ENCODE measurements around the gene SPECC1.

The SPECC1 gene

GRCh38 chr17:20125724-20126123, 116.6 kb downstream of the SPECC1 start:
- no peak for TF ChIP-seq MYC (IDR thresholded peaks at IDR 0.05; ENCODE audit: low read depth, low read length)
- TF ChIP-seq CTCF (IDR thresholded peaks at IDR 0.05; ENCODE audit: low read depth, low read length), result no peak
- TF ChIP-seq POLR2A (IDR thresholded peaks at IDR 0.05; ENCODE audit: extremely low read depth, insufficient read length), result no peak
- no peak for TF ChIP-seq MAX (IDR thresholded peaks at IDR 0.05; ENCODE audit: low read depth, low read length)

GRCh38 chr17:20127360-20128035, 118.3 kb downstream of the SPECC1 start:
- DNase-seq (ENCODE audit: low read depth), result no peak

More at GRCh38 chr17:20125724-20126123, 116.6 kb downstream of the SPECC1 start:
- no peak overlapping the region for H3K4me3 ChIP-seq (ENCODE audit: low read depth, low read length)
- DNase-seq (ENCODE audit: low read depth), result no peak

GRCh38 chr17:20128036-20128667, 119.0 kb downstream of the SPECC1 start:
- no peak overlapping the region for H3K4me3 ChIP-seq (ENCODE audit: low read depth, low read length)
- TF ChIP-seq CTCF (IDR thresholded peaks at IDR 0.05; ENCODE audit: low read depth, low read length) (no peak), MAX (IDR thresholded peaks at IDR 0.05; ENCODE audit: low read depth, low read length) (no peak), POLR2A (IDR thresholded peaks at IDR 0.05; ENCODE audit: extremely low read depth, insufficient read length) (no peak), MYC (IDR thresholded peaks at IDR 0.05; ENCODE audit: low read depth, low read length) (no peak)
- no peak for DNase-seq (ENCODE audit: low read depth)

More at GRCh38 chr17:20127360-20128035, 118.3 kb downstream of the SPECC1 start:
- no peak overlapping the region for H3K4me3 ChIP-seq (ENCODE audit: low read depth, low read length)
- TF ChIP-seq POLR2A (IDR thresholded peaks at IDR 0.05; ENCODE audit: extremely low read depth, insufficient read length) (no peak), CTCF (IDR thresholded peaks at IDR 0.05; ENCODE audit: low read depth, low read length) (no peak), MYC (IDR thresholded peaks at IDR 0.05; ENCODE audit: low read depth, low read length) (no peak), MAX (IDR thresholded peaks at IDR 0.05; ENCODE audit: low read depth, low read length) (no peak)

GRCh38 chr17:20133517-20133916, 124.4 kb downstream of the SPECC1 start:
- DNase-seq (ENCODE audit: low read depth), result no peak
- no peak for TF ChIP-seq POLR2A (IDR thresholded peaks at IDR 0.05; ENCODE audit: extremely low read depth, insufficient read length)
- TF ChIP-seq MYC (IDR thresholded peaks at IDR 0.05; ENCODE audit: low read depth, low read length), result no peak
- no peak for TF ChIP-seq MAX (IDR thresholded peaks at IDR 0.05; ENCODE audit: low read depth, low read length)
- TF ChIP-seq CTCF (IDR thresholded peaks at IDR 0.05; ENCODE audit: low read depth, low read length), result no peak
- no peak overlapping the region for H3K4me3 ChIP-seq (ENCODE audit: low read depth, low read length)

- H3K4me3 ChIP-seq (ENCODE audit: low read depth, low read length), result no peak overlapping the region
- no peak for DNase-seq (ENCODE audit: low read depth)
- TF ChIP-seq POLR2A (IDR thresholded peaks at IDR 0.05; ENCODE audit: extremely low read depth, insufficient read length) (no peak), CTCF (IDR thresholded peaks at IDR 0.05; ENCODE audit: low read depth, low read length) (no peak), MAX (IDR thresholded peaks at IDR 0.05; ENCODE audit: low read depth, low read length) (no peak)
Observed at GRCh38 chr17:20141198-20141972, 132.2 kb downstream of the SPECC1 start.

Data from NB4 (cell line).